Rectal smooth muscle tissue (tissue), 1 donor: ENCODE results near the gene SIVA1.

Experiments
- H3K27ac ChIP-seq: one replicate; pipeline ENCODE4 v1.7.0; 2013; ENCODE audit warnings: low read depth, low read length, inconsistent platforms
- H3K27me3 ChIP-seq: one replicate; pipeline ENCODE4 v1.7.0; 2013; ENCODE audit warnings: low read length; ENCODE audit not compliant: control insufficient read depth, insufficient read depth
- H3K36me3 ChIP-seq: one replicate; pipeline ENCODE4 v1.7.0; 2013; ENCODE audit warnings: low read length; ENCODE audit not compliant: control insufficient read depth, insufficient read depth
- H3K4me1 ChIP-seq: one replicate; pipeline ENCODE4 v1.7.0; 2013; ENCODE audit warnings: low read length; ENCODE audit not compliant: control insufficient read depth, insufficient read depth
- H3K4me3 ChIP-seq: one replicate; pipeline ENCODE4 v1.7.0; 2013; ENCODE audit warnings: low read length
- H3K9ac ChIP-seq: one replicate; pipeline ENCODE4 v1.7.0; 2013; ENCODE audit warnings: low read length

Gene SIVA1

GRCh38 chr14:104775073-104775489 lies 22.1 kb downstream of the SIVA1 start:
- H3K4me1 ChIP-seq, result no peaks in the 10 kb centered on the region
- H3K4me3 ChIP-seq, result no peak overlapping the region
- H3K27ac ChIP-seq, result no peak overlapping the region
- H3K9ac ChIP-seq, result no peak overlapping the region
- H3K36me3 ChIP-seq, result peaks cover 20% of the 10 kb centered on the region
- no peaks in the 10 kb centered on the region for H3K27me3 ChIP-seq

GRCh38 chr14:104776481-104776880 lies 23.5 kb downstream of the SIVA1 start:
- Histone ChIP-seq H3K4me1 (no peaks in the 10 kb centered on the region), H3K9ac (no peak overlapping the region), H3K27ac (no peak overlapping the region), H3K4me3 (no peak overlapping the region), H3K27me3 (no peaks in the 10 kb centered on the region), H3K36me3 (peaks cover 13% of the 10 kb centered on the region)

GRCh38 chr14:104776961-104777807 lies 24.2 kb downstream of the SIVA1 start:
- Histone ChIP-seq H3K27ac (no peak overlapping the region), H3K4me3 (no peak overlapping the region), H3K36me3 (peaks cover 7% of the 10 kb centered on the region), H3K4me1 (no peaks in the 10 kb centered on the region), H3K27me3 (no peaks in the 10 kb centered on the region), H3K9ac (no peak overlapping the region)

DNA sequence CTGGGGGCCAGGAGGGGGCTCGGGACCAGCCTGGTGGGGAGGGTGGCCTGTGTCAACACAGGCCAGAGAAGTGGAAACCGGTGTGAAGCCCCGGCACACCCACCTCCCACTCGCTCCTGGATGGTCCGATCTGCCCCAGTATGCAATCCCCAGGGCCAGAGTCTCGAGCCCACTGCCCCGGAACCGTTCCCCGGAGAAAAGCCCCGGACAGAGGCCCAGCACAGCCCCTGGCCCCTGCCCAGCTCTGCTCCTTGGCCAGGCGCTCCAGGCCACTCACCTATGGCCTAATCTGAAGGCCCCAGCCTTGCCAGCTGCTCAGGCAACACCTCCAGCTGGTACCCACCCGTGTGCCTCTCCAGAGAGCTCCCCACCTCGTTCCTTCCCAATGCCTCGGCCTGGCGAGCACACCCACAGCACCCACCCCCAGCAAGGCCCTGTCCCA lies 24.9 kb downstream of the SIVA1 start:
- peaks cover 5% of the 10 kb centered on the region for H3K36me3 ChIP-seq

DNA sequence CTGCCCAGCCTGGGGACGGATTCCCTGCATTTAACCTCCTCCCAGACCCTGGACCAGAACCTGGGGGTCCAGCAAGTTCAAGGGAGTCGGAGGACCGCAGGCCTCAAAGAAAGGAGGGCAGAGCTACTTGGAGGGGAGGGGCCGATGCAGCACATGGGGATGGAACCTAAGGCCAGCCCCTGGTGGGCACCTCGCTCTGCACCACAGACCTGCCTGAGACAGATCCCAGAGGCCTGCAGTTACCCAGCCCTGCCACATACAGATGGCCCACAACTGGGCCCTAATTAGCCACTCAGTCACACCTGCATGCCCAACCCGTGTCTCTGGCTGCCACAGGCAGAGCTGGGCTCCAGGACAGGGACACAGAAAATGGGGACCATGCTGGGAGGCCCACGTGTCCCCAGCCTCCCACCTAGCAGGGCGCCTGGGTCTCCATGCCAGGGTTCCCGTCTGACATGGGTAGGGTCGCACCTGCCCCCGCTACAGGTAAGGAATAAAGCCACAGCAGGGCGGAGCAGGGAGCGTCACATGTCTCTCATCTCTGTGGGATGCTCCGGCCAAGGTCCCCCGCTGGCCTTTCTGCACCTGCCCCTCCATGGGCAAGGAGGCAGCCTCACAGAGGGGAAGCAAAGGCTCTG lies 25.9 kb downstream of the SIVA1 start:
- Histone ChIP-seq H3K4me3 (no peak overlapping the region), H3K36me3 (no peaks in the 10 kb centered on the region), H3K9ac (no peak overlapping the region), H3K27me3 (no peaks in the 10 kb centered on the region), H3K27ac (no peak overlapping the region), H3K4me1 (no peaks in the 10 kb centered on the region)

More for the DNA sequence above, 24.9 kb downstream of the SIVA1 start:
- H3K4me3 ChIP-seq, result no peak overlapping the region
- H3K27ac ChIP-seq, result no peak overlapping the region
- no peaks in the 10 kb centered on the region for H3K27me3 ChIP-seq
- H3K4me1 ChIP-seq, result no peaks in the 10 kb centered on the region
- H3K9ac ChIP-seq, result no peak overlapping the region

GRCh38 chr14:104779776-104780512 lies 27.0 kb downstream of the SIVA1 start:
- no peak overlapping the region for H3K4me3 ChIP-seq
- no peak overlapping the region for H3K27ac ChIP-seq
- no peaks in the 10 kb centered on the region for H3K27me3 ChIP-seq
- H3K4me1 ChIP-seq, result no peaks in the 10 kb centered on the region
- no peak overlapping the region for H3K9ac ChIP-seq
- no peaks in the 10 kb centered on the region for H3K36me3 ChIP-seq

GRCh38 chr14:104780513-104781030 lies 27.6 kb downstream of the SIVA1 start:
- Histone ChIP-seq H3K36me3 (no peaks in the 10 kb centered on the region), H3K27me3 (no peaks in the 10 kb centered on the region), H3K4me3 (no peak overlapping the region), H3K4me1 (no peaks in the 10 kb centered on the region), H3K27ac (no peak overlapping the region), H3K9ac (no peak overlapping the region)

- Histone ChIP-seq H3K4me1 (no peaks in the 10 kb centered on the region), H3K36me3 (no peaks in the 10 kb centered on the region), H3K4me3 (no peak overlapping the region), H3K9ac (no peak overlapping the region), H3K27me3 (no peaks in the 10 kb centered on the region), H3K27ac (no peak overlapping the region)
Measured at GRCh38 chr14:104781271-104782077, 28.5 kb downstream of the SIVA1 start.

DNA sequence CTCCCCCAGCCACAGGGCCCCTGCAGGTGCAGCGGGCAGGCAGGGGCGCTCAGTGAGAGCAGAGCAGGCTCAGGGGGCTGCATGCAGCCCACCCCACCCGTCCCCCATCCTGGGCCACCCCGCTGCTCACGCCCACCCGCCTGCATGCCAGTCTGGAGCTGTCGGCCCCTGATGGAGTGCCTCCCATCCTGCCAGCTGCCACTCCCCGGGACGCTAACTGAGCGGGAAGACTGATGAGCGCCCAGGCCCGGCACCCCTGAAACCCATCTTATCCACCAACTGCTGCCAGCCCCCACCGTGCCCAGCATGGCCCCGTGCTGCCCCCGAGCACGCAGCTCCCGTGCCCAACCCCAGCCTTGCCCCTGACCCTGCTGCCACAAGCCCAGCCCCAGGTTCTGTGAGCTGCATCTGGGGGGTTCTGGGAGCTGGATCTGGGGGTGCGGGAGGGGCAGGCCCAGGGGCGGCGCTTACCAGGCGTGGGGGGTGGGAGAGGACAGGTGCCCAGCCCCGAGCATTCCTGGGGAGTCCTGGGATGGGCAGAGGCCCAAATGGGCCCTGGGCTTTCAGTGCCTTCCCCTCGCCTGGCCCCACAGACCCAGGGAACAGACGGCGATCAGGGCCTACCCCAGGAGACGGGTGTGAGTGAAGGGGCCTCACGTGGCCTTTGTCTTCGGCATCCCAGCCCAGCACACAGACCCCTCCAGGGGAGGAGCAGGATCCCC lies 29.3 kb downstream of the SIVA1 start:
- no peak overlapping the region for H3K9ac ChIP-seq
- no peak overlapping the region for H3K27ac ChIP-seq
- no peaks in the 10 kb centered on the region for H3K36me3 ChIP-seq
- H3K4me3 ChIP-seq, result no peak overlapping the region
- H3K4me1 ChIP-seq, result no peaks in the 10 kb centered on the region
- H3K27me3 ChIP-seq, result no peaks in the 10 kb centered on the region

DNA sequence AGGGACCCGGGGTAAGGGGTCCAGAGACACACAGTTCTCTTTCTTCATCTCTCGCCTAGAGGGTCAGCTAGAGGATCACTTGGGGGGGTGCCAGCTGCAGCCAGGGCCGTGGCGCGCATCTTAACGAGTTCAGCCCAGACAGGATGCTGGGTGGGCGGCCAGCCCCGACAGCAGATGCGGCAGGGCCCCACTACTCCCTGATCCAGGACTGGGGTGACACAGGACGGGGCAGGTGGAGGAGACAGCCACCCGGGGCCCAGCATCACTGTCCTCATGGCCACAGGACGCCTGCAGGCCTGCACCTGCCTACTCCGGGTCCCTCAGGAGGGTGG lies 29.8 kb downstream of the SIVA1 start:
- Histone ChIP-seq H3K27ac (no peak overlapping the region), H3K4me3 (no peak overlapping the region), H3K36me3 (no peaks in the 10 kb centered on the region), H3K4me1 (no peaks in the 10 kb centered on the region), H3K9ac (no peak overlapping the region), H3K27me3 (no peaks in the 10 kb centered on the region)

DNA sequence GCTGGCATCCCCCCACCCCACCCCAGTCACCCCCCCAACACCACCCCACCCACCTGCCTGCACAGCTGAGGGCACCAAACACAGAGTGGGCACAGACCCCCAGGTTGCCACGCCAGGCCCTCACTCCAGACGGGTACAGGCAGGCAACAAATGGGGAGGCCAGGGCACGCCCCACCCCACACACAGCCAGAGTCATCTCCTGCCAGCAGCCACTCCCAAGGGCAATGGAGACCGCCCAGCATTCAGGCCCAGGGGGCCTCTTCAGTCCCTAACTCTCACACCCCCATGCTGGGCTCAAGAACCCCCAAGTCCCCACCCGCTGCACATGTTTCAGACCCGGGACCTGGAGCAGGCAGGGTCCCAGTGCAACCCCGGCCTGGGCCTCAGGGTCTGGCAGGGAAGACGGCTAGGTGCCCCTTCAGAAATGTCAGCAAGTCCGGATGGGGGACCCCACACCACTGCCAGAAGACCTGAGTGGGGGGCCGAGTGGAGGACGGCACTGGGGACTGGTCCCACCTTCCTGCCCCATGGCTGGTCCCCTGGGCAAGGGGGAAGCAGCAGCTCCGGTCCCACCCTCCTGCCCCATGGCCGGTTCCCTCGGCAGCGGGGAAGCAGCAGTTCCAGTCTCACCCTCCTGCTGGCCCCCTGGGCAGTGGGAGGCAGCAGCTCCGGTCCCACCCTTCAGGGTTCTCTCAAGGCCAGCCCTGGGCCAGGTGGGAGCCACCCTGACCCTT lies 30.7 kb downstream of the SIVA1 start:
- Histone ChIP-seq H3K36me3 (peaks cover under 1% of the 10 kb centered on the region), H3K27ac (no peak overlapping the region), H3K4me3 (no peak overlapping the region), H3K4me1 (no peaks in the 10 kb centered on the region), H3K9ac (no peak overlapping the region), H3K27me3 (no peaks in the 10 kb centered on the region)
